ENCODE results near the gene MAP4K2. TPM values are rescaled to one million over a fixed set of nuclear protein-coding genes. Genes with fewer than 3 reads are reported as not detected.
"Not testable (repeated sequence)": the region's sequence is repeated elsewhere in the genome, so short reads cannot be mapped to it uniquely, and the experiment has no call there.

MAP4K2 gene
- polyA plus RNA-seq, 1 of the 3 experiments (the other 2 are of a cell fraction): 20.0 TPM

GRCh38 chr11:64846998-64847666 is 44.1 kb upstream of the MAP4K2 start:
- WGBS (ENCODE audit: low lambda C conversion rate): 42% methylated on average over 6 of the region's 13 CpGs

GRCh38 chr11:64845776-64846129 is 42.7 kb upstream of the MAP4K2 start:
- H3K9ac ChIP-seq; H3K4me3 ChIP-seq (ENCODE audit: low read depth in 2 of 2, low read length in 1 of 2); H3K27me3 ChIP-seq (ENCODE audit: insufficient read depth); H4K20me1 ChIP-seq (ENCODE audit: insufficient read depth); H3K4me1 ChIP-seq (ENCODE audit: control insufficient read depth in 1 of 2, insufficient read depth in 2 of 2, low read depth in 1 of 2, low read length in 1 of 2); H3K27ac ChIP-seq (ENCODE audit: low read depth in 2 of 2, low read length in 1 of 2); H3K79me2 ChIP-seq (ENCODE audit: insufficient read depth); H3K9me3 ChIP-seq; H3K9me2 ChIP-seq; H2AFZ ChIP-seq (ENCODE audit: low read depth); POLR2A ChIA-PET; DNase-seq; H3K36me3 ChIP-seq (replicated peaks in 1 of 2; ENCODE audit: control insufficient read depth in 1 of 2, insufficient read depth in 2 of 2, low read length in 1 of 2); H3K4me2 ChIP-seq: not testable (repeated sequence)
- peaks cover 15% of the 10 kb centered on the region for H3F3A ChIP-seq (replicated peaks; ENCODE audit: insufficient read depth)
- WGBS (ENCODE audit: low lambda C conversion rate): 95% methylated on average over 8 of the region's 8 CpGs
- CTCF ChIA-PET: interaction anchor here (1.0 to 12.8 kb wide), 6 partner anchors 10 to 266 kb away, joined by 3 to 530 read pairs (median 12); partner anchors contain the start of genes EHD1 and TM7SF2

More at GRCh38 chr11:64846998-64847666, 44.1 kb upstream of the MAP4K2 start:
- H3K9me2 ChIP-seq: no peaks in the 10 kb centered on the region
- H3K4me1 ChIP-seq (ENCODE audit: control insufficient read depth in 1 of 2, insufficient read depth in 2 of 2, low read depth in 1 of 2, low read length in 1 of 2): peaks cover 5 to 7% of the 10 kb centered on the region in 2 experiments; a peak in 2 of 4 replicates
- TF ChIP-seq NRF1 (IDR thresholded peaks at IDR 0.05; ENCODE audit: low read depth, low read length) (no peak), SMC3 (IDR thresholded peaks at IDR 0.05; ENCODE audit: low read depth, low read length) (peak; percentile 88), RCOR1 (IDR thresholded peaks at IDR 0.05; ENCODE audit: low read length) (no peak), PBX3 (IDR thresholded peaks at IDR 0.05) (no peak), RFX5 (IDR thresholded peaks at IDR 0.05; ENCODE audit: low read length) (no peak), CHD2 (IDR thresholded peaks at IDR 0.05; ENCODE audit: low read length, partially characterized antibody) (peak; percentile 60), GATA2 (CRISPR knock-in tag; IDR thresholded peaks at IDR 0.05) (no peak), CTCF (IDR thresholded peaks at IDR 0.05) (peak; percentile 96), RAD21 (IDR thresholded peaks at IDR 0.05; ENCODE audit: low read length) (peak; percentile 95), MAX (IDR thresholded peaks at IDR 0.05; ENCODE audit: low read depth) (0 out of 2 replicates have a peak, but pooled peaks have one; percentile 32), USF2 (IDR thresholded peaks at IDR 0.05; ENCODE audit: borderline replicate concordance, low read depth, low read length) (no peak)
- H3K4me3 ChIP-seq (ENCODE audit: low read depth in 2 of 2, low read length in 1 of 2): peak overlapping the region in 1 of 2 experiments; percentile 39; a peak in 1 of 4 replicates
- no peaks in the 10 kb centered on the region for H4K20me1 ChIP-seq (ENCODE audit: insufficient read depth)
- H3F3A ChIP-seq (replicated peaks; ENCODE audit: insufficient read depth): peaks cover 15% of the 10 kb centered on the region
- POLR2A ChIA-PET: no interaction called here
- H3K4me2 ChIP-seq: no peak overlapping the region
- CTCF ChIA-PET: interaction anchor here (0.6 to 12.8 kb wide), 27 partner anchors 9 to 271 kb away, joined by 3 to 530 read pairs (median 4); partner anchors contain the start of genes BATF2, EHD1, PPP2R5B and ZNHIT2
- H3K27me3 ChIP-seq (ENCODE audit: insufficient read depth): no peaks in the 10 kb centered on the region
- H3K9ac ChIP-seq: no peak overlapping the region
- no peaks in the 10 kb centered on the region for H3K9me3 ChIP-seq
- no peaks in the 10 kb centered on the region for H3K36me3 ChIP-seq (replicated peaks in 1 of 2; ENCODE audit: control insufficient read depth in 1 of 2, insufficient read depth in 2 of 2, low read length in 1 of 2)
- H2AFZ ChIP-seq (ENCODE audit: low read depth): no peak overlapping the region
- no peaks in the 10 kb centered on the region for H3K79me2 ChIP-seq (ENCODE audit: insufficient read depth)
- no peak overlapping the region for H3K27ac ChIP-seq (ENCODE audit: low read depth in 2 of 2, low read length in 1 of 2)
- peak; percentile 97 for DNase-seq
